PC-3 (cell line): Measurements from ENCODE around the gene HPSE2. TPM values are rescaled to one million over a fixed set of nuclear protein-coding genes. Genes with fewer than 3 reads are reported as not detected.

ENCODE experiments used
- ATAC-seq: fragments of 200-7000 bp; cut with Tn5 transposase; 2 replicates; pipeline ENCODE4 v1.9.1; 2020; ENCODE audit warnings: mild to moderate bottlenecking, moderate library complexity
- BruUV-seq: library from RNA; stranded (reverse); fragments of 400-500 nt; replicated peaks from 2 replicates; lab custom pipeline; 2021; lab: Mats Ljungman, UMichigan
- CTCF ChIA-PET: fragments of 300-600 bp; sonication (Branson Sonifier 250); formaldehyde crosslinking; loops from one replicate; lab custom pipeline; 2022; ENCODE audit warnings: antibody characterized with exemption; lab: Charles Lee
- POLR2A ChIA-PET: fragments of 300-600 bp; sonication (Branson Sonifier 250); formaldehyde crosslinking; loops from one replicate; lab custom pipeline; 2022; ENCODE audit warnings: antibody characterized with exemption; ENCODE audit not compliant: unreplicated experiment; lab: Charles Lee
- DNase-seq: peaks from one replicate; pipeline ENCODE4 v3.0.0-alpha.2; 2015
- H2AFZ ChIP-seq: fragments of 300-600 bp; sonication (generic); 2 replicates; pipeline ENCODE4 v1.6.0; 2016; ENCODE audit warnings: antibody characterized with exemption, low read length
- H3F3A ChIP-seq: fragments of 300-600 bp; sonication (generic); one replicate; pipeline ENCODE4 v1.6.0; 2017; ENCODE audit warnings: antibody characterized with exemption, low read length, control low read depth, mild to moderate bottlenecking; ENCODE audit not compliant: unreplicated experiment
- H3K27ac ChIP-seq: fragments of 300-600 bp; sonication (generic); 2 replicates; pipeline ENCODE4 v1.5.1; 2016; ENCODE audit warnings: mild to moderate bottlenecking, low read length
- H3K27me3 ChIP-seq: fragments of 300-600 bp; sonication (generic); 2 replicates; pipeline ENCODE4 v1.6.1; 2016; ENCODE audit warnings: low read length, mixed read lengths
- H3K36me3 ChIP-seq: fragments of 300-600 bp; sonication (generic); 2 replicates; pipeline ENCODE4 v1.6.1; 2016; ENCODE audit warnings: low read depth, mixed run types, low read length, mixed read lengths
- H3K4me1 ChIP-seq: fragments of 300-600 bp; sonication (generic); 2 replicates; pipeline ENCODE4 v1.5.1; 2016; ENCODE audit warnings: low read length; ENCODE audit not compliant: insufficient read depth
- H3K4me2 ChIP-seq: fragments of 300-600 bp; sonication (generic); 2 replicates; pipeline ENCODE4 v1.6.0; 2016; ENCODE audit warnings: low read length
- H3K4me3 ChIP-seq: fragments of 300-600 bp; sonication (generic); 2 replicates; pipeline ENCODE4 v1.5.1; 2016; ENCODE audit warnings: mild to moderate bottlenecking, low read length, mixed read lengths
- H3K79me2 ChIP-seq: fragments of 300-600 bp; sonication (generic); 2 replicates; pipeline ENCODE4 v1.6.1; 2017; ENCODE audit warnings: low read length, mixed read lengths
- H3K9ac ChIP-seq: fragments of 300-600 bp; sonication (generic); 2 replicates; pipeline ENCODE4 v1.6.0; 2016; ENCODE audit warnings: mild to moderate bottlenecking, low read length
- H3K9me2 ChIP-seq: fragments of 300-600 bp; sonication (generic); replicated peaks from 2 replicates; pipeline ENCODE4 v1.6.1; 2016; ENCODE audit warnings: mixed run types, low read length, mixed read lengths
- H3K9me3 ChIP-seq: fragments of 300-600 bp; sonication (generic); 2 replicates; pipeline ENCODE4 v1.6.1; 2016; ENCODE audit warnings: low read length, mixed read lengths
- H4K20me1 ChIP-seq: fragments of 300-600 bp; sonication (generic); 2 replicates; pipeline ENCODE4 v1.6.1; 2016; ENCODE audit warnings: low read length, mixed read lengths
- EZH2 ChIP-seq: fragments of 300-600 bp; sonication (generic); IDR thresholded peaks from one replicate; pipeline ENCODE4 v1.6.1; 2017; ENCODE audit warnings: antibody characterized with exemption, mild to moderate bottlenecking, low read length; ENCODE audit not compliant: unreplicated experiment
- EZH2phosphoT487 ChIP-seq: fragments of 300-600 bp; sonication (generic); IDR thresholded peaks from 2 replicates; pipeline ENCODE4 v1.6.1; 2018; ENCODE audit warnings: mild to moderate bottlenecking, antibody characterized with exemption, low read length, borderline replicate concordance
- intact Hi-C: fragments of 100-400 bp; cut with micrococcal nuclease; formaldehyde crosslinking; loops from 2 replicates; pipeline ENCODE4 v1.9.0; 2023
- total RNA-seq: library from RNA; depleted of rRNA; stranded (reverse); fragments of >200 nt; gene quantifications from 2 replicates; pipeline ENCODE4 v1.2.3, GENCODE V29; 2014
- TF ChIP-seq, protein P1 (sequence below): fragments of 300-600 bp; sonication (generic); conservative IDR thresholded peaks from 2 replicates; pipeline ENCODE4 v1.5.1; 2017; ENCODE audit warnings: antibody characterized with exemption, low read depth, mild to moderate bottlenecking, low read length

Gene HPSE2
- total RNA-seq, 1 experiment from 2014 or later = 0.15 TPM

DNA sequence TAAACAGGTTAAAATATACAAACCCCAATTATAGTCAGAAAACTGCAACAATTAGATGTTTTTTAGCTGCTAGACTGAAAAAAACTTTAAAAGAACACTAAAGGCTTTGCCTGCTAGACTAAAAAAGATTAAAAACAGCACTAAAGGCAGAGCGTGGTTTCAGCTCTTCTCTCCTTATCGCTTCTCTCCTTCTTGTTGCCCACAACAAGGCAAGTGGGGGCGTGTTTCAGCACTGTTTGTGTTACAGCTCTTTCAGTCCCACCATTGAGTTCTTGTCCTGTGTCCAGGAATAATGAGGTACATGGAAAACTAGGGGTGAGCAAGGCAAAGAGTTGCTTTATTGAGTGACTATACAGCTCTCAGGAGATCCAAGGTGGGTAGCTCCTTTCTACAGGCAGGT lies 112.3 kb downstream of the HPSE2 start:
- H3K9me2 ChIP-seq = no peaks in the 10 kb centered on the region
- H3K4me3 ChIP-seq = no peak overlapping the region
- H3K36me3 ChIP-seq = no peaks in the 10 kb centered on the region
- no peaks in the 10 kb centered on the region for H3F3A ChIP-seq
- DNase-seq (no peak), ATAC-seq (no peak)
- H3K4me1 ChIP-seq = no peaks in the 10 kb centered on the region
- ChIA-PET CTCF (no interaction called here), POLR2A (no interaction called here)
- no peak overlapping the region for H3K27ac ChIP-seq
- H3K9ac ChIP-seq = no peak overlapping the region
- no peak overlapping the region for H3K4me2 ChIP-seq
- intact Hi-C loops = no loop called here
- no peak overlapping the region for H2AFZ ChIP-seq
- TF ChIP-seq EZH2phosphoT487 = no peak
- no peaks in the 10 kb centered on the region for H3K27me3 ChIP-seq
- BruUV-seq = no TSS peak
- H4K20me1 ChIP-seq = no peaks in the 10 kb centered on the region
- no peaks in the 10 kb centered on the region for H3K79me2 ChIP-seq
- H3K9me3 ChIP-seq = no peaks in the 10 kb centered on the region

DNA sequence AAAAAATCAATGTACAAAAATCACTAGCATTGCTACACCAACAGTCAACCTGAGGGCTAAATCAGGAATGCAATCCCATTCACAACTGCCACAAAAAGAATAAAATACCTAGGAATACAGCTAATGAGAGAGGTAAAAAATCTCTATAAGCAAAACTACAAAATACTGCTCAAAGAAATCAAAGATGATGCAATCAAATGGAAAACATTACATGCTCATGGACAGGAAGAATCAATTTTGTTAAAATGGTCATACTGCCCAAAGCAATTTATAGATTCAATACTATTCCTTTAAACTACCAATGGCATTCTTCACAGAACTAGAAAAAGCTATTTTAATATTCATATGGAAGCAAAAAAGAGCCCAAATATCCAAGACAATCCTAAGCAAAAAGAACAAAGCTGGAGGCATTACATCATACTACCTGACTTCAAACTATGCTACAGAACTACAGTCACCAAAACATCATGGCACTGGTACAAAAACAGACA lies 116.3 kb downstream of the HPSE2 start:
- H3K36me3 ChIP-seq = no peaks in the 10 kb centered on the region
- H3F3A ChIP-seq = no peaks in the 10 kb centered on the region
- POLR2A ChIA-PET = no interaction called here
- H4K20me1 ChIP-seq = no peaks in the 10 kb centered on the region
- TF ChIP-seq EZH2 = no peak
- TF ChIP-seq, protein P1, sequence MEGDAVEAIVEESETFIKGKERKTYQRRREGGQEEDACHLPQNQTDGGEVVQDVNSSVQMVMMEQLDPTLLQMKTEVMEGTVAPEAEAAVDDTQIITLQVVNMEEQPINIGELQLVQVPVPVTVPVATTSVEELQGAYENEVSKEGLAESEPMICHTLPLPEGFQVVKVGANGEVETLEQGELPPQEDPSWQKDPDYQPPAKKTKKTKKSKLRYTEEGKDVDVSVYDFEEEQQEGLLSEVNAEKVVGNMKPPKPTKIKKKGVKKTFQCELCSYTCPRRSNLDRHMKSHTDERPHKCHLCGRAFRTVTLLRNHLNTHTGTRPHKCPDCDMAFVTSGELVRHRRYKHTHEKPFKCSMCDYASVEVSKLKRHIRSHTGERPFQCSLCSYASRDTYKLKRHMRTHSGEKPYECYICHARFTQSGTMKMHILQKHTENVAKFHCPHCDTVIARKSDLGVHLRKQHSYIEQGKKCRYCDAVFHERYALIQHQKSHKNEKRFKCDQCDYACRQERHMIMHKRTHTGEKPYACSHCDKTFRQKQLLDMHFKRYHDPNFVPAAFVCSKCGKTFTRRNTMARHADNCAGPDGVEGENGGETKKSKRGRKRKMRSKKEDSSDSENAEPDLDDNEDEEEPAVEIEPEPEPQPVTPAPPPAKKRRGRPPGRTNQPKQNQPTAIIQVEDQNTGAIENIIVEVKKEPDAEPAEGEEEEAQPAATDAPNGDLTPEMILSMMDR = no peak
- TF ChIP-seq EZH2phosphoT487 = no peak
- no peak overlapping the region for H2AFZ ChIP-seq
- no TSS peak for BruUV-seq
- H3K4me2 ChIP-seq = no peak overlapping the region
- H3K9me2 ChIP-seq = no peaks in the 10 kb centered on the region
- no peaks in the 10 kb centered on the region for H3K4me1 ChIP-seq
- no peak overlapping the region for H3K4me3 ChIP-seq
- ATAC-seq (no peak), DNase-seq (no peak)
- no peaks in the 10 kb centered on the region for H3K79me2 ChIP-seq
- intact Hi-C loops = no loop called here
- H3K9ac ChIP-seq = no peak overlapping the region
- 0 out of 2 replicates have a peak, but pooled peaks cover 5% of the 10 kb centered on the region for H3K27me3 ChIP-seq
- H3K27ac ChIP-seq = no peak overlapping the region
- CTCF ChIA-PET = no interaction called here
- H3K9me3 ChIP-seq = no peaks in the 10 kb centered on the region

DNA sequence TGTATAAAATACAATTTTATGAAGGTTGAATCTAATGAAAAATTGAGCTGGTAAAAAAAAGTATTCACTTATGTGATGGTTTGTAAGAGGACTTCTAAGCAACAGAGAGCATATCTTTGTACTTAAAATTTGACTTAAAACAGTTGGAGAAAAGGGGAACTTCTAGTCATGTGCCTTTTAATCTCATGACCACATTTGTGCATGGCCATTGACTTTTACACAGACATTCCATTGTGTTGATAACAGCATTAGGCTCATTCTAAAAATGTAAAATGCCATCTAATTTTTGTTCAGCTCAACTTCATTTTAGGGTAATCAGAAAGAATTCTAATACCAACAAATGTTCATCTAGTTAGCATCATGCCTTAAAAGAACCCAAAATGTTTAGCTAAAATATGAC lies 119.9 kb downstream of the HPSE2 start:
- H3K27ac ChIP-seq = no peak overlapping the region
- no peaks in the 10 kb centered on the region for H4K20me1 ChIP-seq
- TF ChIP-seq, protein P1 = no peak
- TF ChIP-seq EZH2phosphoT487 (no peak), EZH2 (no peak)
- H3K36me3 ChIP-seq = no peaks in the 10 kb centered on the region
- no TSS peak for BruUV-seq
- ChIA-PET CTCF (no interaction called here), POLR2A (no interaction called here)
- H3F3A ChIP-seq = no peaks in the 10 kb centered on the region
- no peaks in the 10 kb centered on the region for H3K9me2 ChIP-seq
- no peak overlapping the region for H3K4me3 ChIP-seq
- intact Hi-C loops = no loop called here
- no peak overlapping the region for H3K4me2 ChIP-seq
- H3K27me3 ChIP-seq = 0 out of 2 replicates have a peak, but pooled peaks cover 5% of the 10 kb centered on the region
- DNase-seq (no peak), ATAC-seq (no peak)
- H3K9ac ChIP-seq = no peak overlapping the region
- no peaks in the 10 kb centered on the region for H3K79me2 ChIP-seq
- H3K9me3 ChIP-seq = no peaks in the 10 kb centered on the region
- H2AFZ ChIP-seq = no peak overlapping the region
- H3K4me1 ChIP-seq = no peaks in the 10 kb centered on the region
